HUES48 (cell line): ENCODE measurements around the gene ATXN7L1.
"Not testable (repeated sequence)": the region's sequence is repeated elsewhere in the genome, so short reads cannot be mapped to it uniquely, and the experiment has no call there.

Source experiments
- H3K27ac ChIP-seq: one replicate; pipeline ENCODE4 v1.7.0; 2013; ENCODE audit warnings: low read depth, low read length, inconsistent platforms
- H3K27me3 ChIP-seq: 2 replicates; pipeline ENCODE4 v1.6.1; 2013; ENCODE audit warnings: mild to moderate bottlenecking, low read length; ENCODE audit not compliant: control insufficient read depth, insufficient read depth
- H3K36me3 ChIP-seq: 2 replicates; pipeline ENCODE4 v1.6.1; 2013; ENCODE audit warnings: low read length; ENCODE audit not compliant: control insufficient read depth, insufficient read depth
- H3K4me1 ChIP-seq: 2 replicates; pipeline ENCODE4 v1.6.1; 2013; ENCODE audit warnings: mild to moderate bottlenecking, low read length; ENCODE audit not compliant: control insufficient read depth, insufficient read depth
- H3K4me3 ChIP-seq: 2 replicates; pipeline ENCODE4 v1.5.1; 2013; ENCODE audit warnings: mild to moderate bottlenecking, low read depth, low read length
- H3K9ac ChIP-seq: 2 replicates; pipeline ENCODE4 v1.6.1; 2013; ENCODE audit warnings: mild to moderate bottlenecking, low read depth, low read length, moderate library complexity
- H3K9me3 ChIP-seq: 2 replicates; pipeline ENCODE4 v1.6.1; 2013; ENCODE audit warnings: low read length; ENCODE audit not compliant: control insufficient read depth, insufficient read depth

ATXN7L1 gene

DNA sequence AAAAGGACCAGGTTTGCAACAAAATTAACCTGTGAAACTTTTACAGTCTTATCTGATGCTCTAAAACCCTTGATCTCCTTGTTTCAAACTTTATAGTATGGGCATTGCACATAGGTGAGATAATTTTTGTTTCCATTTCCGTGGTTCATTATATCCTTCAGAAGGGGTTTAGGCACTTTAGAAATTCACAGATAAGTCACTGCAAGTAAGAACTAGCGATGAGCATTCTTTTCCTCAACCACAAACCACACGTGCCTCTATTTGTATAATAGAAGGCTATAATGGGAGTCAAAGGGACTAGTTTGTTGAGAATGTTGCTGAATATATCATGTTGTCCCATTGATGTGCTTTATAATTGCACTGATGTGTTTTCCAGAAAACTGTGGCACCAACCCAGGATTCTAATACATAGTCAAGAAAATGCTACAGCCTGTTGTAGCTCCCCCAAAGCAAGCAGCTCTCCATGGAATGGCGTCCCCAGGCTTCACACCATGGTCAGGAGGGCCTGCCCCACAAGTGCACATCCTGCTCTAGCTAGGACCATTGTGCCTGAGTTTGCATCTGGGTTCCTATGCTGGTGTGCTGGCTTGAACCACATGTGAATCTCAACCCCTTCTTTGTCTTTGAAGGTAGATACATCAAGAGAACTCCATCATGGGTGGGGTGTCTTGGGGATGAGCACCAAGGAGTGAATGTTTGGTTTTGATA, 14.0 kb upstream of the ATXN7L1 start:
- Histone ChIP-seq H3K27me3 (no peaks in the 10 kb centered on the region), H3K9me3 (no peaks in the 10 kb centered on the region), H3K36me3 (no peaks in the 10 kb centered on the region), H3K4me3 (no peak overlapping the region), H3K27ac (no peak overlapping the region), H3K4me1 (no peaks in the 10 kb centered on the region), H3K9ac (no peak overlapping the region)

DNA sequence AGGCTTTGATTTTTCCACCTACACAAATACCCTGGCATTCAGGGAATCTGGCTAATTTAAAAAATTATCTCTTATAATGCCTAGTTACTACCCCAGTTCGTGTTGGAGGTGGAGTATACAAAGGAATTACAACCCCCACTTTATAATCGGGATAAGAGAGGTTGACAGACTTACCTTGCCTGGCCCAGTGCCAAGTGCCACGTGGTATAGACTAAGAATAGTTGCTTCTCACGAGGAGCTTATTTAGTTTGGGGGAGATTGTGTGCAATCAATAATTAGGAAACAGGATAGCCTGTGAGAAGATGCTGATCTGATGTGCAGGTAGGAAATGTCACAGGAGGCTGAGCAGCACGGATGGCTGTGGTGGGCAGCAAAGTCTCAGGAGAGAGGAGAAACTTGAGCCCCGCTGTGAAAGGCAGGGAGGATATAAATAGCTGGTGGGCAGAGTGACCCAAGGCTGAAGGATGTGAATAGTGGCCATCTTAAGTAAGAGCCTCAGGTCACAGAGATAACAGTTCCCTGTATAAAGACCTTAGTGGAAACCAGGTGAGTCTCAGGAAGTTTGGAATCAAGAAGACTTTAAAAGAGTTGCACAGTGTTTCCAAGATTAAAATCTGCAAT, 11.3 kb upstream of the ATXN7L1 start:
- Histone ChIP-seq H3K9me3 (no peaks in the 10 kb centered on the region), H3K27me3 (no peaks in the 10 kb centered on the region), H3K4me3 (no peak overlapping the region)

DNA sequence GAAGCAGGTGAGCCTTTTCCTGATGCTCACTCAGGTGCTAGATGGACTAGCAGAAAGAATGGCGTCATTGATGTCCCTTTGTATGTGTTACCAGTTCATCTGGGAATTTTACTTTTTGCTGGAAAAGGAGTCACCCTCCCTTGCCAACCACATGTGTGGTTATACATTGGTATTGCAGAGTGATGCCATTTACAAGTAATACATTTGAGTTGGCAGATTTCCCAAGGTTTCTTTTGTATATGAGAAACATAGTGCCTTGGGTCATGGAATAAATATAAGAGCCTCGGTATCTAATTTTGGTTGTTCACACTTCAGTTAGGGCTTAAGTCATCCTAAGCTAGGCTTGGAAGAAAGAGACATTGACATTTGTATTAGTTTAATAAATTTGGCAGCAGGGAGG, 10.4 kb upstream of the ATXN7L1 start:
- H3K27ac ChIP-seq, result no peak overlapping the region
- no peaks in the 10 kb centered on the region for H3K27me3 ChIP-seq
- H3K36me3 ChIP-seq, result no peaks in the 10 kb centered on the region
- H3K4me3 ChIP-seq, result no peak overlapping the region
- no peaks in the 10 kb centered on the region for H3K9me3 ChIP-seq
- no peak overlapping the region for H3K9ac ChIP-seq
- no peaks in the 10 kb centered on the region for H3K4me1 ChIP-seq

More for the DNA sequence above, 11.3 kb upstream of the ATXN7L1 start:
- H3K36me3 ChIP-seq, result no peaks in the 10 kb centered on the region
- no peak overlapping the region for H3K27ac ChIP-seq
- no peak overlapping the region for H3K9ac ChIP-seq
- no peaks in the 10 kb centered on the region for H3K4me1 ChIP-seq

DNA sequence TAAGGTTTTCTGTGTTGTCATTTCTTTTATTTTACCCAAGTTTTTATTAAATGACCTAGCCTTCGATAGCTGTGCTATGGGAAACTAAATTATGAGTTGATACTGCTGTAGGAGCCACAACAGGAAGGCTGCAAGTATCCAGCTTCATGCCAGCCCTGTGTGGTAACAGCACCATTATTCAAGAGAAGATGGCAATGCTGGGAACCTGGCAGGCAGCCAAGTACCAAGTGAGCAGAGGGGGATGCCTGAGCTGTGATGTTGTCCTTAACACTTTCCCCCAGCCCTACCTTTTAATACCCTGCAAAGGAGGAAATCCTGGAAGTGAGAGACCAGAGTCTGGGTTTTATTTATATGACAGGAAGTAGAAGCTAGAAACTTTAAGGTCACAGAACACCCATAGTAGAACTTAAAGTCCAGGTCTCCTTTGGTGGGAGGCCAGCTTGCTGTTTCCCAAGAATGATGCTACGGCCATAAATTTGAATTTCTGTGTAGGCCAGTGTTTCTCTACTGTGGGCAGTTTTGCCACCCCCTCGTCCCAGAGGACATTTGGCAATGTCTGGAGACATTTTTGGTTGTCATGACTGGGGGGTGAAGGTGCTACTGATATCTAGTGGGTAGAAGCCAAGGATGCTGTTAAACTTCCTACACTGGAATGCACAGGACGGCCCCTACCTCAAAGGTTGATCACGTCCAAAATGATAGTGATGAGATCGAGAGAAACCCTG, 9.2 kb upstream of the ATXN7L1 start:
- no peaks in the 10 kb centered on the region for H3K27me3 ChIP-seq
- H3K9ac ChIP-seq, result no peak overlapping the region
- no peak overlapping the region for H3K27ac ChIP-seq
- H3K36me3 ChIP-seq, result no peaks in the 10 kb centered on the region
- no peak overlapping the region for H3K4me3 ChIP-seq
- peaks cover 1% of the 10 kb centered on the region; the same call in 1 of the 2 replicates for H3K4me1 ChIP-seq
- no peaks in the 10 kb centered on the region for H3K9me3 ChIP-seq

DNA sequence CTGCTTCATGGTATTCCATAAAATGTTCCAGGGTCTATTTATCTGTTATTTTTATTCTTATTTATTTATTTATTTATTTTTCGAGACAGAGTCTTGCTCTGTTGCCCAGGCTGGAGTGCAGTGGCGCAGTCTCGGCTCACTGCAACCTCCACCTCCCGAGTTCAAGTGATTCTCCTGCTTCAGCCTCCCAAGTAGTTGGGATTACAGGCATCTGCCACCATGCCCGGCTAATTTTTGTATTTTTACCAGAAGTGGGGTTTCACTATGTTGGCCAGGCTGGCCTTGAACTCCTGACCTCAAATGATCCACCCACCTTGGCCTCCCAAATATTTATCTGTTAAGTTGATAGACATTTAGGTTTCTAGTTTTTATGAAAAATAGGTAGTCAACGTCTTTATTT, 6.8 kb upstream of the ATXN7L1 start:
- H3K9ac ChIP-seq, H3K36me3 ChIP-seq, H3K27me3 ChIP-seq, H3K27ac ChIP-seq, H3K4me3 ChIP-seq, H3K9me3 ChIP-seq: not testable (repeated sequence)
- H3K4me1 ChIP-seq, result peaks cover 20% of the 10 kb centered on the region

DNA sequence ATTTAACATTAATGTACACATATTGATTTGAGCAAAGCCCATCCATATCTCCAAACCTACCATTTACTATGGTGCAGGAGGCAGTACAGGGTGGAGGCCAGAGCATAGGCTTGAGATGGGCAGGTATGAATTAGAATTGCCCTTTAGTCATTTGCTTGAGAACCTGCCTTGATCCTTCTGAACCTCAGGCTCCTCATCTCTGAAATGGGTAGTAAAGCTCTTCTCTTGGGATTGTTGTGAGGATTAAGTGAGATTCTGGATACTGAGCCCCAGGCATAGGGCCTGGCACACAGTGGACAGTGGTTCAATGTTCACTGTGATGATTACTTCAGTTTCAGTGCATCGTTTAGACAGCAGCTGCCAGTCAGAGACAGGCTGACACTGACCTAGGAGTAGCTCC, 5.0 kb upstream of the ATXN7L1 start:
- Histone ChIP-seq H3K9ac (no peak overlapping the region), H3K9me3 (no peaks in the 10 kb centered on the region), H3K4me3 (no peak overlapping the region), H3K36me3 (no peaks in the 10 kb centered on the region), H3K4me1 (peaks cover 27% of the 10 kb centered on the region), H3K27ac (no peak overlapping the region), H3K27me3 (peaks cover 21% of the 10 kb centered on the region)

DNA sequence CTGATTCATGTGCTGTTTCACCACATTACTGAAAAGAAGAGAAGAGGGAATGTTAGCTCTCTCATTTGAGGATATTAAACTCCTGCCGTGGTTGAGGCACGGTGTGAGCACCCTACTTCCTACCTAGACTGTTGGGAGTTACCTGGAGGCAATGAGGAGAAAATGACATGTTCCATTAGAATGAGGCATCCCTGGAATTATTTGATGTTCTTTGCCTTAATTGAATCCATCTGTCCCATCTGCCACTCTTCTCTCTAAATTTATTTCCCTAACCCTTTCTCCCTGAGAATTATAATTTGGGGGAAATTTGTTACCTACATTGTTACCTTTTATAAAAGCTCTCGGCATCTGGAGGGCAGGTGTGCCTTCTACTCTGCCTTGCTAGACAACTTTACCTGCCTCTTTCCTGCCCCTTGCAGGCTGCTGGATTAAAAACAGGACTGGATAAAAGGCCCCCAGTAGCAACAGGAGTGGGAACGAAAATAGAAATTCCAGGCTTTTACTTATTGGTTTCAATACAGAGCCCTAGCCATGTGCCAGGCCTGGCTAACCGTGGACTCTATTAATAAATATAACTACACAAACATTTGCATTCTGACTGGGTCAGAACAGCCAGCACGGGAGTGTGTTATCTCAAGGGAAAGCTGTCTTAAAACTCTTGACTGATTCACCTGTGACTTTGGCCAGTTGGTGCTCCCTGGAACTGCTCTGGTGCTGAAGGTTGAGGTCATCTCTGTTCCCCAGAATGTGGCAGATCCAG, 4.4 kb upstream of the ATXN7L1 start:
- H3K4me1 ChIP-seq, result peaks cover 28% of the 10 kb centered on the region
- no peak overlapping the region for H3K9ac ChIP-seq
- no peaks in the 10 kb centered on the region for H3K36me3 ChIP-seq
- H3K9me3 ChIP-seq, result no peaks in the 10 kb centered on the region
- peaks cover 21% of the 10 kb centered on the region for H3K27me3 ChIP-seq
- H3K27ac ChIP-seq, result no peak overlapping the region
- H3K4me3 ChIP-seq, result no peak overlapping the region

DNA sequence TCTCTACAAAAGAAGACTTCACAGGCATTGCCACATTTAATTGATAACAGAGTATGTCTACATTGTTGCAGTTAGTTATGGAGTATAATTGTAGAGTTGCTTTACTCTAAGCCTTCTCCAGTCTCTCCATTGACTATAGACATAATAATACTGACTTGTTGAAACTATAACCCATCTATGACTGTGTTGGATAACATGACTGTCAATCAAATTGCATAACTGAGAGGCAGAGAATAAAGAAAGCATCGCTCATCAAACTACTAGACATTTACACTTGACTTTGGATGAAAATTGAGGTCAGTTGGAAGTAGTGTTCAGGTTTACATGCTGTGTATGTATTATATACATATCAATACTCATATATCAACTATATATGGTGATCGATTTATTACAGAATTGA, 3.4 kb upstream of the ATXN7L1 start:
- 0 out of 2 replicates have a peak, but pooled peaks cover 4% of the 10 kb centered on the region for H3K36me3 ChIP-seq
- H3K27ac ChIP-seq, result no peak overlapping the region
- peaks cover 21% of the 10 kb centered on the region for H3K27me3 ChIP-seq
- no peak overlapping the region for H3K9ac ChIP-seq
- no peaks in the 10 kb centered on the region for H3K9me3 ChIP-seq
- H3K4me3 ChIP-seq, result no peak overlapping the region
- H3K4me1 ChIP-seq, result peaks cover 36% of the 10 kb centered on the region

DNA sequence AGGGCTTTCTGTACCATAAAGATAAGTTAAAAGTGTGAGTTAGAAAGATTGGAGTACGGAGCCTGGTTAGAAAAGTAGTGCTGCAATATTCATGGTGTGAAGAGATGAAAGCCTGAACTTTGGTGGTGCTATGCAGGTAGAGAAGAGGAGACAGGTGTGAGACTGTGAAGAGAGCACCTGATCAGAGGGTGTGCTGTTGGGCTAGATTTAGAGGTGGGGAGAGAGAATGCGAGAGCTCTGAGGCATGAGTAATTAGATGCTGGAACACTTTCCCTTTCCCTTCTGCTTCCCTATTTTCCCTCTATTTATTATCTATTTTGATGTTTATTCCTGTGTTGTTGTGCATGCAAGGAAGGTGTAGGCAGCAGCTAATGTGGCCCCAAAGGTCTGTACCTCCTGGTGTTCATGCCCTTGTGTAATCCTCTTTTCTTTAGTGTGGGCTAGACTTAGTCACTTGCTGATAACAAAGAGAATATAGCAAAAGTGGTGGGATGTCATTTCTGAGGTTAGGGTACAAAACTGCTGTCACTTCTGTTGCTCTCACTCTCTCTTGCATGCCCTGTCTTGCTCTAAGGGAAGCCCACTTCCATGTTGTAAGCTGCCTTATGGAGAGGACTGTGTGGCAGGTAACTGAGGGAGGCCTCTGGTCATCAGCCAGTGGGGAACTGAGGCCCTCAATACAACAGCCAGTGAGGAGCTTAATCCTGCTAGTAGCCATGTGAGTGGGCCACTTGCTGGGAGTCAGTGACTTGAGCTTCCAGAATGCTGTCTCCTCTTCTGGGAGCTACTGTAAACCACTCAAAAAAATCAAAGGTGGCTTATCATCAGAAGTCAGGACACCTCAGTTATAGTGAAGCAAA, 2.6 kb upstream of the ATXN7L1 start:
- peak overlapping the region; percentile 67; the same call in 1 of the 2 replicates for H3K4me3 ChIP-seq
- H3K4me1 ChIP-seq, result peaks cover 36% of the 10 kb centered on the region
- no peak overlapping the region for H3K27ac ChIP-seq
- no peak overlapping the region for H3K9ac ChIP-seq
- peaks cover 21% of the 10 kb centered on the region for H3K27me3 ChIP-seq
- no peaks in the 10 kb centered on the region for H3K9me3 ChIP-seq
- H3K36me3 ChIP-seq, result peaks cover 12% of the 10 kb centered on the region; the same call in 1 of the 2 replicates

DNA sequence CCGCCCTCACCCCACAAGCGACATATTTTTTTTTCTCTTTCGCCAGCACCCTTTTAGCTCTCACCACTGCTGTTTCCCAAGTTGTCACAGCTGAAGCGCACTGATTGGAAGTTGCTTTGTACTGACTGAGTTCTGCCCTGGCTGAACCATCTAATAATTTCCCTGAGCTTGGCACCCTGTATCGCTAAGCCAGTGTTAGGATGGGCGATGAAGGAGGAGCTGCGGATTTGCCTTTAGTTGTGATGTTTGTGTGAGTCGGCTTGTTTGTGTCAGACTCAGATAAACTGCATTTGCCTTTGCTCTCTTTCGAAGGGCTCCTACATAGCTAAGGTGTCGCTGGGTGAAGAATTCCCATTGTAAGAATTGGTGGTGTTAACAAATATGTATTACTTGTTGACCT, 1.3 kb upstream of the ATXN7L1 start:
- no peaks in the 10 kb centered on the region for H3K9me3 ChIP-seq
- H3K9ac ChIP-seq, result no peak overlapping the region
- peaks cover 36% of the 10 kb centered on the region for H3K4me1 ChIP-seq
- peaks cover 21% of the 10 kb centered on the region for H3K27me3 ChIP-seq
- H3K27ac ChIP-seq, result no peak overlapping the region
- H3K36me3 ChIP-seq, result peaks cover 12% of the 10 kb centered on the region; the same call in 1 of the 2 replicates
- H3K4me3 ChIP-seq, result peak overlapping the region; percentile 67
